MM.1S (cell line): ENCODE results near the gene PAX1.

ENCODE experiments used
- CTCF ChIP-seq: fragments of 300-600 bp; sonication (generic); IDR thresholded peaks from 2 replicates; pipeline ENCODE4 v1.5.1; 2016; ENCODE audit warnings: antibody characterized with exemption, low read length, mixed read lengths
- EZH2 ChIP-seq: fragments of 300-600 bp; sonication (generic); optimal IDR thresholded peaks from 2 replicates; pipeline ENCODE3; 2017; ENCODE audit warnings: low read depth, mild to moderate bottlenecking, antibody characterized with exemption, low read length, mixed read lengths

GRCh38 chr20:21703717-21704407, 1.6 kb upstream of the PAX1 start:
- TF ChIP-seq EZH2, result no peak
- no peak for TF ChIP-seq CTCF
